ENCODE measurements around the gene C12orf75. TPM values are rescaled to one million over a fixed set of nuclear protein-coding genes. Genes with fewer than 3 reads are reported as not detected.

C12orf75 gene
- total and polyA plus RNA-seq, 2 donors (not counting 3 experiments of a cell fraction or from before 2014, with no cell fraction given), result 23.6 to 60.7 TPM

- Histone ChIP-seq H3K9me1 (replicated peaks; ENCODE audit: control insufficient read depth, extremely low read depth, insufficient read depth, low read length) (no peaks in the 10 kb centered on the region), H2AFZ (ENCODE audit: low read depth, low read length) (no peak overlapping the region), H3K4me1 (ENCODE audit: control insufficient read depth, extremely low read depth, insufficient read depth, low read length) (peaks cover 7% of the 10 kb centered on the region), H3K27me3 (ENCODE audit: control insufficient read depth in 2 of 2, insufficient read depth in 2 of 2, low read length in 2 of 2) (no peaks in the 10 kb centered on the region), H3K4me3 (replicated peaks in 1 of 3; ENCODE audit: insufficient read depth in 1 of 3, low read depth in 1 of 3, low read length in 3 of 3) (no peak overlapping the region), H3K9me3 (replicated peaks; ENCODE audit: control insufficient read depth, insufficient read depth, low read length) (no peaks in the 10 kb centered on the region), H3K9ac (replicated peaks; ENCODE audit: extremely low read depth, insufficient read depth, low read length) (no peak overlapping the region), H4K20me1 (replicated peaks; ENCODE audit: control insufficient read depth, extremely low read depth, insufficient read depth, low read length) (no peaks in the 10 kb centered on the region), H3K27ac (ENCODE audit: insufficient read depth, low read depth, low read length) (no peak overlapping the region), H3K36me3 (ENCODE audit: control insufficient read depth in 2 of 2, extremely low read depth in 1 of 2, insufficient read depth in 2 of 2, low read length in 2 of 2) (peaks cover 0 to 3% of the 10 kb centered on the region in 2 experiments), H3K79me2 (ENCODE audit: control insufficient read depth, insufficient read depth, low read length) (peaks cover 8% of the 10 kb centered on the region), H3K4me2 (ENCODE audit: insufficient read depth, low read length) (no peak overlapping the region)
- ChIA-PET POLR2A (no interaction called here), CTCF (no interaction called here)
- TF ChIP-seq POLR2AphosphoS5 (IDR thresholded peaks at IDR 0.05; ENCODE audit: insufficient read depth, low read depth, low read length), result no peak
- no peak for TF ChIP-seq MAX (IDR thresholded peaks at IDR 0.05; ENCODE audit: insufficient read depth, insufficient read length)
- TF ChIP-seq JUN (IDR thresholded peaks at IDR 0.05; ENCODE audit: borderline replicate concordance, insufficient read depth, insufficient read length, low read depth), result no peak
- TF ChIP-seq CTCF (IDR thresholded peaks at IDR 0.05; ENCODE audit: extremely low read depth in 1 of 2, insufficient read depth in 1 of 2, low read depth in 1 of 2, low read length in 2 of 2), result no peak
- TF ChIP-seq POLR2A (IDR thresholded peaks at IDR 0.05; ENCODE audit: low read depth, low read length), result no peak
- no peak for TF ChIP-seq MYC (IDR thresholded peaks at IDR 0.05; ENCODE audit: low read depth, low read length)
- TF ChIP-seq EZH2 (IDR thresholded peaks at IDR 0.05; ENCODE audit: borderline replicate concordance, low read depth, low read length, severe bottlenecking), result no peak
- no peak for TF ChIP-seq FOS (IDR thresholded peaks at IDR 0.05; ENCODE audit: borderline replicate concordance, insufficient read depth, low read length)
- no peak for TF ChIP-seq GATA2 (IDR thresholded peaks at IDR 0.05; ENCODE audit: insufficient read depth, insufficient read length, low read depth, low read length)
- intact Hi-C loops (cut with micrococcal nuclease), result no loop called here
- no TSS peak for BruUV-seq (replicated peaks)
- no peak for FAIRE-seq
- DNase-seq (ENCODE audit: low read depth, low spot score), result no peak
- dilution Hi-C loops (cut with MboI; ENCODE audit: extremely low pct_ligation_motif_present, low sequenced_read_pairs), result no loop called here
Observed at GRCh38 chr12:105351523-105351922, 21.0 kb downstream of the C12orf75 start.
